SK-N-SH treated with all-trans-retinoic acid at 6 μM for 48 hours (cell line): ENCODE results near the gene MGST3.

Experiments
- ATAC-seq: fragments of 200-7000 bp; cut with Tn5 transposase; 3 replicates; pipeline ENCODE4 v1.9.1; 2020; ENCODE audit warnings: mild to moderate bottlenecking, moderate library complexity
- ARNTL ChIP-seq: fragments of 450-650 bp; formaldehyde crosslinking; IDR thresholded peaks from 2 replicates; pipeline ENCODE4 v1.5.0; 2020; ENCODE audit warnings: low read depth, mild to moderate bottlenecking, moderate library complexity, borderline replicate concordance
- BACH2 ChIP-seq: fragments of 250-450 bp; sonication (Bioruptor Pico); IDR thresholded peaks from 2 replicates; pipeline ENCODE4 v1.9.0; 2021; ENCODE audit warnings: mild to moderate bottlenecking, borderline replicate concordance
- CSDC2 ChIP-seq: fragments of 250-450 bp; sonication (Bioruptor Pico); IDR thresholded peaks from 2 replicates; pipeline ENCODE4 v1.5.0; 2020; ENCODE audit warnings: mild to moderate bottlenecking, moderate library complexity
- ESRRG ChIP-seq: fragments of 250-450 bp; sonication (Bioruptor Pico); IDR thresholded peaks from 2 replicates; pipeline ENCODE4 v1.6.1; 2021; ENCODE audit warnings: mild to moderate bottlenecking
- GLIS3 ChIP-seq: fragments of 250-450 bp; sonication (Bioruptor Pico); IDR thresholded peaks from 2 replicates; pipeline ENCODE4 v1.5.0; 2020; ENCODE audit warnings: mild to moderate bottlenecking, moderate library complexity
- ISL1 ChIP-seq: fragments of 250-450 bp; sonication (Bioruptor Pico); IDR thresholded peaks from 2 replicates; pipeline ENCODE4 v2.1.2; 2022; ENCODE audit warnings: mild to moderate bottlenecking, moderate library complexity
- OSR1 ChIP-seq: fragments of 250-450 bp; sonication (Bioruptor Pico); IDR thresholded peaks from 2 replicates; pipeline ENCODE4 v1.8.0; 2022; ENCODE audit warnings: moderate library complexity, mild to moderate bottlenecking, inconsistent platforms
- POU6F1 ChIP-seq: fragments of 250-450 bp; sonication (Bioruptor Pico); IDR thresholded peaks from 2 replicates; pipeline ENCODE4 v1.8.0; 2021; ENCODE audit warnings: low read depth, mild to moderate bottlenecking, moderate library complexity, borderline replicate concordance
- PPARA ChIP-seq: fragments of 250-450 bp; sonication (Bioruptor Pico); IDR thresholded peaks from 2 replicates; pipeline ENCODE4 v1.5.0; 2020; ENCODE audit warnings: mild to moderate bottlenecking, borderline replicate concordance
- RARB ChIP-seq: fragments of 250-450 bp; sonication (Bioruptor Pico); IDR thresholded peaks from 2 replicates; pipeline ENCODE4 v1.8.0; 2021; ENCODE audit warnings: mild to moderate bottlenecking, moderate library complexity
- TCF4 ChIP-seq: fragments of 250-450 bp; sonication (Bioruptor Pico); IDR thresholded peaks from 2 replicates; pipeline ENCODE4 v1.8.0; 2021; ENCODE audit warnings: mild to moderate bottlenecking, moderate library complexity, borderline replicate concordance
- TOX ChIP-seq: fragments of 250-450 bp; sonication (Bioruptor Pico); IDR thresholded peaks from 2 replicates; pipeline ENCODE4 v1.8.0; 2021; ENCODE audit warnings: mild to moderate bottlenecking, moderate library complexity, borderline replicate concordance
- TSHZ2 ChIP-seq: fragments of 250-450 bp; sonication (Bioruptor Pico); IDR thresholded peaks from 2 replicates; pipeline ENCODE4 v1.5.0; 2020; ENCODE audit warnings: mild to moderate bottlenecking, moderate library complexity
- ZFP3 ChIP-seq: fragments of 250-450 bp; sonication (Bioruptor Pico); IDR thresholded peaks from 2 replicates; pipeline ENCODE4 v1.5.0; 2020; ENCODE audit warnings: mild to moderate bottlenecking, moderate library complexity
- ZFP30 ChIP-seq: fragments of 450-650 bp; formaldehyde crosslinking; IDR thresholded peaks from 2 replicates; pipeline ENCODE4 v1.5.0; 2022; ENCODE audit warnings: mild to moderate bottlenecking, moderate library complexity
- ZNF565 ChIP-seq: fragments of 450-650 bp; formaldehyde crosslinking; conservative IDR thresholded peaks from 2 replicates; pipeline ENCODE4 v1.5.0; 2020; ENCODE audit warnings: low read depth, mild to moderate bottlenecking, moderate library complexity
- ZNF8 ChIP-seq: fragments of 450-650 bp; formaldehyde crosslinking; IDR thresholded peaks from 2 replicates; pipeline ENCODE4 v1.5.0; 2020; ENCODE audit warnings: mild to moderate bottlenecking, moderate library complexity
- TF ChIP-seq, protein P1 (sequence below): fragments of 250-450 bp; sonication (Bioruptor Pico); IDR thresholded peaks from 2 replicates; pipeline ENCODE4 v1.8.0; 2020; ENCODE audit warnings: mild to moderate bottlenecking, moderate library complexity, borderline replicate concordance
- TF ChIP-seq, protein P2 (sequence below): fragments of 250-450 bp; sonication (Bioruptor Pico); IDR thresholded peaks from 2 replicates; pipeline ENCODE4 v1.5.1; 2020; ENCODE audit warnings: low read depth, mild to moderate bottlenecking, moderate library complexity

Gene MGST3

DNA sequence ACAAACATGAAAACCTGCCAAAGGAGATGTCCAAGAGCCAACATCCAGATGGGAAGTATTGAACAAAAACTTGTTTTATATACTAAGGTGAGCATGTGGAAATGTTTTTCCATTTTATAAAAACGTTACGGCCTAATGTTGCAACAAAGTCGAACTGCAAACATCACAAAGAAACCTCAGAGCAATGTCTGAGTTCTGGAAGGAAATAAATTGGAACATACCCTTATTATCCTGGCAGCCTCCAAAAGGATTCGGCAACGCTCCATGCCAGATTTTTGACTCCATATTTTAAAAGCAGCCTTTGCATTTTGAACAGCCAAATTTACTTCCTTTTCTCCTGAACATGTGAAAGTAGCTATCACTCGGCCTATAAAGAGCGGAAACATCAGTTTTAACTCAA is 64.0 kb downstream of the MGST3 start (continued):
- no peak for TF ChIP-seq TSHZ2 (CRISPR knock-in tag)
- TF ChIP-seq, protein P1, sequence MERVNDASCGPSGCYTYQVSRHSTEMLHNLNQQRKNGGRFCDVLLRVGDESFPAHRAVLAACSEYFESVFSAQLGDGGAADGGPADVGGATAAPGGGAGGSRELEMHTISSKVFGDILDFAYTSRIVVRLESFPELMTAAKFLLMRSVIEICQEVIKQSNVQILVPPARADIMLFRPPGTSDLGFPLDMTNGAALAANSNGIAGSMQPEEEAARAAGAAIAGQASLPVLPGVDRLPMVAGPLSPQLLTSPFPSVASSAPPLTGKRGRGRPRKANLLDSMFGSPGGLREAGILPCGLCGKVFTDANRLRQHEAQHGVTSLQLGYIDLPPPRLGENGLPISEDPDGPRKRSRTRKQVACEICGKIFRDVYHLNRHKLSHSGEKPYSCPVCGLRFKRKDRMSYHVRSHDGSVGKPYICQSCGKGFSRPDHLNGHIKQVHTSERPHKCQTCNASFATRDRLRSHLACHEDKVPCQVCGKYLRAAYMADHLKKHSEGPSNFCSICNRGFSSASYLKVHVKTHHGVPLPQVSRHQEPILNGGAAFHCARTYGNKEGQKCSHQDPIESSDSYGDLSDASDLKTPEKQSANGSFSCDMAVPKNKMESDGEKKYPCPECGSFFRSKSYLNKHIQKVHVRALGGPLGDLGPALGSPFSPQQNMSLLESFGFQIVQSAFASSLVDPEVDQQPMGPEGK (CRISPR knock-in tag), result no peak
- TF ChIP-seq ARNTL (CRISPR knock-in tag), result no peak
- no peak for TF ChIP-seq CSDC2 (CRISPR knock-in tag)
- TF ChIP-seq ESRRG, result no peak
- no peak for TF ChIP-seq OSR1 (CRISPR knock-in tag)
- TF ChIP-seq TCF4 (CRISPR knock-in tag), result no peak
- no peak for TF ChIP-seq TOX (CRISPR knock-in tag)
- no peak for TF ChIP-seq ISL1
- TF ChIP-seq ZFP3 (CRISPR knock-in tag), result no peak

GRCh38 chr1:165696625-165697100 is 65.6 kb downstream of the MGST3 start:
- ATAC-seq, result no peak
- TF ChIP-seq ZFP3 (CRISPR knock-in tag), result no peak
- no peak for TF ChIP-seq POU6F1 (CRISPR knock-in tag)
- TF ChIP-seq ZNF565 (CRISPR knock-in tag), result no peak
- no peak for TF ChIP-seq CSDC2 (CRISPR knock-in tag)
- TF ChIP-seq TSHZ2 (CRISPR knock-in tag), result no peak
- no peak for TF ChIP-seq ESRRG
- no peak for TF ChIP-seq RARB (CRISPR knock-in tag)
- no peak for TF ChIP-seq BACH2 (CRISPR knock-in tag)

DNA sequence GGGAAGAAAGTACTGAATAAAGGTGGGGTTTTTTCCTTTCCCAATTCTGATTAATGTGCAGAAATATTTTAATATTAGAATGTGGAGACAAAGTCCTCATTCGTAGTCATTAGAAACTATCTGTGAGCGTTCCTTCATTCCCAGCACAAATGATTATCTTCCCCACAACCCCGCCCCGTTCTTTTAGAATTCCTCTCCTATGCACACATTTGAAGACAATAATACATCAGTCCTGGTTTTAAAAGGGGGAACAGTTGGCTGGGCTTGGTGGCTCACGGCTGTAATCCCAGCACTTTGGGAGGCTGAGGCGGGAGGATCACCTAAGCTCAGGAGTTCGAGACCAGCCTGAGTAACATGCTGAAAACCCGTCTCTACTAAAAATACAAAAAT is 66.5 kb downstream of the MGST3 start:
- TF ChIP-seq GLIS3 (CRISPR knock-in tag) (no peak), POU6F1 (CRISPR knock-in tag) (no peak), OSR1 (CRISPR knock-in tag) (no peak), ZFP30 (no peak), ZFP3 (CRISPR knock-in tag) (no peak), RARB (CRISPR knock-in tag) (no peak), ISL1 (no peak), PPARA (no peak), ZNF8 (no peak)
- TF ChIP-seq, protein P2, sequence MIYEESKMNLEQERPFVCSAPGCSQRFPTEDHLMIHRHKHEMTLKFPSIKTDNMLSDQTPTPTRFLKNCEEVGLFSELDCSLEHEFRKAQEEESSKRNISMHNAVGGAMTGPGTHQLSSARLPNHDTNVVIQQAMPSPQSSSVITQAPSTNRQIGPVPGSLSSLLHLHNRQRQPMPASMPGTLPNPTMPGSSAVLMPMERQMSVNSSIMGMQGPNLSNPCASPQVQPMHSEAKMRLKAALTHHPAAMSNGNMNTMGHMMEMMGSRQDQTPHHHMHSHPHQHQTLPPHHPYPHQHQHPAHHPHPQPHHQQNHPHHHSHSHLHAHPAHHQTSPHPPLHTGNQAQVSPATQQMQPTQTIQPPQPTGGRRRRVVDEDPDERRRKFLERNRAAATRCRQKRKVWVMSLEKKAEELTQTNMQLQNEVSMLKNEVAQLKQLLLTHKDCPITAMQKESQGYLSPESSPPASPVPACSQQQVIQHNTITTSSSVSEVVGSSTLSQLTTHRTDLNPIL (CRISPR knock-in tag), result no peak
- ATAC-seq, result peak; percentile 0; the same call in 1 of the 3 replicates
